Ascending aorta (tissue), 2 donors: ENCODE results near the gene EIF4E2. TPM values are rescaled to one million over a fixed set of nuclear protein-coding genes. Genes with fewer than 3 reads are reported as not detected.
A peak's percentile ranks its signal among the peaks of the same experiment; 100 is the strongest.

Experiments used
- DNase-seq, 2 donors: peaks; one replicate each; pipeline ENCODE4 v3.0.0-alpha.2; 2019; ENCODE audit warnings: low spot score in 2 of 2
- H3K27ac ChIP-seq, 2 donors: fragments of 200-600 bp; sonication (generic); one replicate each; pipeline ENCODE4 v1.5.1; 2016 to 2017; ENCODE audit warnings: mild to moderate bottlenecking in 1 of 2
- H3K27me3 ChIP-seq: fragments of 200-600 bp; sonication (generic); one replicate; pipeline ENCODE4 v1.5.1; 2017
- H3K36me3 ChIP-seq, 2 donors: fragments of 200-600 bp; sonication (generic); one replicate each; pipeline ENCODE4 v1.5.1; 2016
- H3K4me1 ChIP-seq, 2 donors: fragments of 200-600 bp; sonication (generic); one replicate each; pipeline ENCODE4 v1.5.1; 2016 to 2017; ENCODE audit warnings: mild to moderate bottlenecking in 1 of 2
- H3K4me3 ChIP-seq, 2 donors: fragments of 200-600 bp; sonication (generic); one replicate each; pipeline ENCODE4 v1.5.1; 2016 to 2017; ENCODE audit warnings: mild to moderate bottlenecking in 1 of 2
- H3K9me3 ChIP-seq, 2 donors: fragments of 200-600 bp; sonication (generic); one replicate each; pipeline ENCODE4 v1.5.1; 2016
- CTCF ChIP-seq, 3 experiments: fragments of 200-600 bp in 2 of 3; fragments of 450-650 bp in 1 of 3; sonication (generic) in 2 of 3; IDR thresholded peaks; one replicate each; pipeline ENCODE4 v1.5.1; 2016 to 2019; ENCODE audit warnings: antibody characterized with exemption in 3 of 3, mild to moderate bottlenecking in 1 of 3, moderate library complexity in 1 of 3
- intact Hi-C: fragments of 100-400 bp; cut with DNase I; formaldehyde crosslinking; loops from one replicate; pipeline ENCODE4 v1.15.1; 2023
- total RNA-seq: library from RNA; depleted of rRNA; stranded (reverse); fragments of >200 nt; gene quantifications from one replicate; pipeline ENCODE4 v1.1.0, GENCODE V29; 2016

The EIF4E2 gene
- total RNA-seq, 1 donor from 2014 or later = 16.7 TPM

GRCh38 chr2:232503809-232504323 lies 46.6 kb upstream of the EIF4E2 start:
- Histone ChIP-seq H3K4me3 (peak overlapping the region; percentile 39 to 67), H3K27ac (no peak overlapping the region)
- no peak for DNase-seq

GRCh38 chr2:232504438-232504837 lies 46.1 kb upstream of the EIF4E2 start:
- no peak for TF ChIP-seq CTCF (IDR thresholded peaks at IDR 0.05)
- intact Hi-C loops = no loop called here
- H3K36me3 ChIP-seq = no peaks in the 10 kb centered on the region
- H3K4me1 ChIP-seq = peaks cover 4 to 7% of the 10 kb centered on the region in 2 donors
- DNase-seq = no peak
- no peaks in the 10 kb centered on the region for H3K27me3 ChIP-seq
- no peak overlapping the region for H3K27ac ChIP-seq
- no peak overlapping the region for H3K4me3 ChIP-seq
- no peaks in the 10 kb centered on the region for H3K9me3 ChIP-seq

More at GRCh38 chr2:232503809-232504323, 46.6 kb upstream of the EIF4E2 start:
- H3K36me3 ChIP-seq = no peaks in the 10 kb centered on the region
- intact Hi-C loops = no loop called here
- TF ChIP-seq CTCF (IDR thresholded peaks at IDR 0.05) = no peak
- H3K27me3 ChIP-seq = no peaks in the 10 kb centered on the region
- H3K9me3 ChIP-seq = no peaks in the 10 kb centered on the region
- peaks cover 4 to 7% of the 10 kb centered on the region in 2 donors for H3K4me1 ChIP-seq

DNA sequence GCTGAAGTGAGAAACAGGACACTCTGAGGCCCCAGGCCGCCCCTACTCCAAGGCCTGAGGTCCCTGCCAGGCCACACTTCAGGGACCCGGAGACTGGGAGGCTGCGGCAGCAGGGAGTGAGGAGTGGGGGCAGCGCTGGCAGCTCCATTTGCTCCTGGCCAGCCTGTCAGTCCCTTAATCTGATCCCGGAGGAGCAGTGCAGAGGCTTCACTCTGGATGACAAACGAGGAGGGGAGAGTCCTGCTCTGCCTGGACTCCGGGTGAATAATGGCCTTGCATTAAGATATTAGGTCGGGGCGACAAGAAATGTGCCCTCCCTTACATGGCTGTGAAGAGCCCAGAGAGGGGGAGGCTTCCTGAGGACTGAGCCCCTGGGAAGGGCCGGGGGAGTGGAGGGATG lies 44.6 kb upstream of the EIF4E2 start:
- no peak for TF ChIP-seq CTCF (IDR thresholded peaks at IDR 0.05)
- no peaks in the 10 kb centered on the region for H3K27me3 ChIP-seq

GRCh38 chr2:232506709-232507108 lies 43.8 kb upstream of the EIF4E2 start:
- Histone ChIP-seq H3K4me1 (peaks cover 4 to 7% of the 10 kb centered on the region in 2 donors), H3K27ac (no peak overlapping the region), H3K27me3 (no peaks in the 10 kb centered on the region), H3K36me3 (no peaks in the 10 kb centered on the region), H3K9me3 (no peaks in the 10 kb centered on the region), H3K4me3 (no peak overlapping the region)
- DNase-seq = no peak
- intact Hi-C loops = no loop called here
- TF ChIP-seq CTCF (IDR thresholded peaks at IDR 0.05) = no peak

More for the DNA sequence above, 44.6 kb upstream of the EIF4E2 start:
- Histone ChIP-seq H3K36me3 (no peaks in the 10 kb centered on the region), H3K4me1 (peaks cover 4 to 7% of the 10 kb centered on the region in 2 donors), H3K4me3 (no peak overlapping the region), H3K27ac (no peak overlapping the region), H3K9me3 (no peaks in the 10 kb centered on the region)
- DNase-seq = no peak
- intact Hi-C loops = no loop called here

- Histone ChIP-seq H3K4me3 (no peak overlapping the region), H3K4me1 (peaks cover 3% of the 10 kb centered on the region in 2 donors), H3K27me3 (no peaks in the 10 kb centered on the region), H3K36me3 (no peaks in the 10 kb centered on the region), H3K27ac (no peak overlapping the region), H3K9me3 (no peaks in the 10 kb centered on the region)
- no peak for DNase-seq
- intact Hi-C loops = no loop called here
- TF ChIP-seq CTCF (IDR thresholded peaks at IDR 0.05) = no peak
These were observed 42.2 kb upstream of the EIF4E2 start for GRCh38 chr2:232508251-232508650.
